NCI-H146 (cell line): Measurements from ENCODE around the gene LCE2A.

Experiments
- DNase-seq: peaks from one replicate; lab custom pipeline; 2025; lab: John Stamatoyannopoulos, UW

Gene LCE2A

DNA sequence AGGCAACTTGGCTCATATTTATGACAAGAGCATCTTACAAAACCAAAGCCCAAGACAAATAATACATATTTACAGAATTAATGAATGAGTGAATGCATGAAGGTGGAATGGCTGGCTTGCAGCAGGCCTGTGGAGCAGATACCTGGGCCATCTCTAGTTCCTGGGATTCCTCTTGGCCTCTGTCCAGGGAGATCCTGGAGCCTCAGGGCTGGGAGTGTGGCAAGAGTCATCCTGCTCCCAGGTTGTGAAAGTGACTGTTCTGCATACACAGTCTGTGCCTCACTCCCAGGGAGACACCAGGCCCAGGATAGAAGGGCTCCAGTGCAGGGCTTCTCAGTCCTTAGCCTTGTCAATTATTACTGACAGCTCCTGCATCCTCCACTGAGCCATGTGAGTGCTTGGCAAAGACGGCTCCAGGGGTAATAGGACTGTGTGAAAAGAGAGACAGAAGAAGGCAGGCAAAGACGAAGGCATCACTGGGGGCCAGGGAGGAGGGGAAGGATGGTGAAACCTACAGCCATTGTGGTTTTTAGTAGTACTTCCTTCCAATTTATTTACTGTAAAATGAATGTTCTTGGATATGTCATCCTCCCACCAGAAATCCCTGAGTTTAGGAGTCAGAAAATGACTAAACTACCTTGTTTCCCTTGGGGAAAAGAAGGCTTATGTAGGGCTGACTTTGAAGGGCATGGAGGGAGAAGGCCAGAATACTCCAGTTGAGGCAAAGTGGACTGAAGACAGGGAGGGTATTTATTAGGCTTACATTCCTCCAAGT, 45.4 kb downstream of the LCE2A start:
- DNase-seq, result no peak

DNA sequence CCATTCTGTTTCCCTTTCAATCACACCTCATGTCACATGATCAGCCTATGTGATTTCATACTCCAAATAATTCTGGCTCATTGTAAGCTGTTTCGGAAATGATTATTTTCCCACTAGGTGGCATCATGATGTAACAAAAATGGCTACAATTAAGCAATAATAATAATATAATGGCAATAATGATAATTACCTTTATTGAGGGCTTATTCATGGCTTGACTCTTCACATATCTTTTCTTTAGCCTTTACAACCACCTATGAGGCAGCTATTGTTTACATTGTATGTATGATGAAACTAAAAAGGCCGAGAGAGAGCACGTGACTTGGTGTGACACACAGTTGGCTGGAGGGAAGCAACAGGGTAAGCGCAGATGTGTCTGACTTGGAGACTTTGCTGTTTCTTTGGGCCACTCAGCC, 47.2 kb downstream of the LCE2A start:
- DNase-seq, result peak; percentile 33

DNA sequence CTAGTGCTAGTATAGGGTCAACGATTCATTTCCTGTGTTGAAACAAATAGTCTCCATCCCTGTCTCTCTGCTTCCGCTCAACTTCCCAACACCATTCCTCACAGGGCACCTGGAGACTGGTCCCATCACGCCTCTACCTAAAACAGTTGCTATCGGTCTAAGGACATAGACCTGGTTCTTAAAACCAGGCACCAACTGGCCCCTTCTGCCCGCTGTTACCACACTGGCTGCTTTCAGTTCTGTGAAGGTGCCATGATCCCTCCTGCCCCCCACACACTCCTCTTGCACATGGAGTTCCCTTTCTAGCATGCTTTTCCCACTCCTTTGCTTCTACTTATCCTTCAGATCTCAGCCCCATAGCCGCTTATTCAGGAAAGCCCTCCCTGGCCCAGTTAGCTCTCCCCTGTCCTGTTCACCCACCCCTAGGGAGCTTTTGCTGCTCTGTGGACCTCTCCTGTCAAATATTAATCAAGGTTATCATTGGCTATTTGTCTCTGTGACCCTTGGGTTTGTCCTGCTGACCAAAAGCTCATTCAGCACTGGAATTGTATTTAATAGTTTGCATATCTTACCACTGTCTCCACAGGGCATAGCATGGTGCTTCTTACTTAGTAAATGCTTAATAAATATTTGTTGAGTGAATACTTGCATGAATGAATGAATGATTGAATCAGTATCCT, 47.8 kb downstream of the LCE2A start:
- DNase-seq, result no peak

DNA sequence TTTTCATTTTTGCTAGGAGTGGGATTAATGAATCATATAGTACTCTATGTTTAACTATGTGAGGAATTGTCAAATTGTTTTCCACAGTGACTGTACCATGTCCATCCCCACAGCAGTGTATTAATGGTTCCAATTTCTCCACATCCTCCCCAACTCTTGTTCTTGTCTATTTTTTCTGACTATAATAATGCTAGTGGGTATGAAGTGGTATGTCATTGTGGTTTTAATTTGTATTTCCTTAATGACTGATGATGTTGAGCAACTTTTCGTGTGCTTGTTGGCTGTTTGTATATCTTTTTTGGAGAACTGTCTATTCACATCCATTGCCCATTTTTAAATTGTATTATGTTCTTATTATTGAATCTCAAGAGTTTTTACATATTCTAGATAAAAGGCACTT, 49.7 kb downstream of the LCE2A start:
- DNase-seq, result no peak
